ENCODE data around the gene MKI67. TPM values are rescaled to one million over a fixed set of nuclear protein-coding genes. Genes with fewer than 3 reads are reported as not detected.

The MKI67 gene
- total and polyA plus RNA-seq, 8 donors = under 0.01 to 3.1 (median 0.47) TPM

- WGBS, 2 donors = 95% methylated on average over 8 of the region's 8 CpGs
- TF ChIP-seq CTCF (IDR thresholded peaks at IDR 0.05) = no peak
- Histone ChIP-seq H3K27me3 (no peaks in the 10 kb centered on the region), H3K4me3 (no peak overlapping the region), H3K27ac (no peak overlapping the region), H3K9me3 (no peaks in the 10 kb centered on the region), H3K36me3 (no peaks in the 10 kb centered on the region), H3K4me1 (no peaks in the 10 kb centered on the region)
- FAIRE-seq = no peak
- intact Hi-C loops (cut with DNase I) = no loop called here
- ATAC-seq = no peak
- no peak for DNase-seq
Measured at GRCh38 chr10:128103229-128103714, 23.0 kb downstream of the MKI67 start.

GRCh38 chr10:128102480-128103228, 23.6 kb downstream of the MKI67 start:
- no peak for TF ChIP-seq CTCF (IDR thresholded peaks at IDR 0.05)
- DNase-seq = no peak
- no peak overlapping the region for H3K27ac ChIP-seq
- no peak for ATAC-seq
- no peak for FAIRE-seq
- no peaks in the 10 kb centered on the region for H3K4me1 ChIP-seq
- no peaks in the 10 kb centered on the region for H3K27me3 ChIP-seq
- H3K4me3 ChIP-seq = no peak overlapping the region
- intact Hi-C loops (cut with DNase I) = no loop called here
- no peaks in the 10 kb centered on the region for H3K9me3 ChIP-seq
- no peaks in the 10 kb centered on the region for H3K36me3 ChIP-seq
- WGBS, 2 donors = 79 to 84% methylated on average over 19 of the region's 19 CpGs

GRCh38 chr10:128101901-128102300, 24.3 kb downstream of the MKI67 start:
- FAIRE-seq (no peak), ATAC-seq (no peak), DNase-seq (no peak)
- H3K36me3 ChIP-seq = no peaks in the 10 kb centered on the region
- no peak overlapping the region for H3K4me3 ChIP-seq
- H3K4me1 ChIP-seq = no peaks in the 10 kb centered on the region
- no peak for TF ChIP-seq CTCF (IDR thresholded peaks at IDR 0.05)
- 79 to 86% methylated on average over 1 of the region's 1 CpG for WGBS, 2 donors
- intact Hi-C loops (cut with DNase I) = no loop called here
- no peaks in the 10 kb centered on the region for H3K27me3 ChIP-seq
- H3K9me3 ChIP-seq = no peaks in the 10 kb centered on the region
- H3K27ac ChIP-seq = no peak overlapping the region

- H3K4me1 ChIP-seq = no peaks in the 10 kb centered on the region
- H3K36me3 ChIP-seq = no peaks in the 10 kb centered on the region
- no peak for ATAC-seq
- DNase-seq = no peak
- no peaks in the 10 kb centered on the region for H3K9me3 ChIP-seq
- no peak overlapping the region for H3K27ac ChIP-seq
- no peak for TF ChIP-seq CTCF (IDR thresholded peaks at IDR 0.05)
- 97 to 100% methylated on average over 10 of the region's 10 CpGs for WGBS, 2 donors
- H3K4me3 ChIP-seq = no peak overlapping the region
- intact Hi-C loops (cut with DNase I) = no loop called here
- no peak for FAIRE-seq
- H3K27me3 ChIP-seq = no peaks in the 10 kb centered on the region
Measured at GRCh38 chr10:128099901-128100300, 26.3 kb downstream of the MKI67 start.

GRCh38 chr10:128098631-128099030, 27.6 kb downstream of the MKI67 start:
- no peak overlapping the region for H3K27ac ChIP-seq
- no peaks in the 10 kb centered on the region for H3K9me3 ChIP-seq
- no peaks in the 10 kb centered on the region for H3K4me1 ChIP-seq
- H3K4me3 ChIP-seq = no peak overlapping the region
- intact Hi-C loops (cut with DNase I) = no loop called here
- ATAC-seq (no peak), DNase-seq (no peak), FAIRE-seq (no peak)
- H3K36me3 ChIP-seq = no peaks in the 10 kb centered on the region
- 88 to 90% methylated on average over 10 of the region's 10 CpGs for WGBS, 2 donors
- H3K27me3 ChIP-seq = no peaks in the 10 kb centered on the region
- no peak for TF ChIP-seq CTCF (IDR thresholded peaks at IDR 0.05)

All from pancreas (tissue), 10 donors.